GM23338 (cell line): ENCODE data around the gene ZG16B. TPM values are rescaled to one million over a fixed set of nuclear protein-coding genes. Genes with fewer than 3 reads are reported as not detected.

Experiments
- ATAC-seq: fragments of 200-7000 bp; cut with Tn5 transposase; 3 replicates; pipeline ENCODE4 v1.9.1; 2020
- DNase-seq: peaks from one replicate; pipeline ENCODE4 v3.0.0-alpha.2; 2015; ENCODE audit warnings: low spot score
- H2AFZ ChIP-seq: fragments of 200-600 bp; sonication (generic); 2 replicates; pipeline ENCODE4 v1.8.0; 2016; ENCODE audit warnings: antibody characterized with exemption, mild to moderate bottlenecking, moderate library complexity
- H3F3A ChIP-seq: fragments of 200-600 bp; sonication (generic); replicated peaks from 2 replicates; pipeline ENCODE4 v1.8.0; 2017; ENCODE audit warnings: antibody characterized with exemption, mixed run types, low read depth
- H3K27ac ChIP-seq: fragments of 200-600 bp; sonication (generic); 2 replicates; pipeline ENCODE4 v1.6.1; 2016; ENCODE audit warnings: low read depth
- H3K27me3 ChIP-seq: fragments of 200-600 bp; sonication (generic); 2 replicates; pipeline ENCODE4 v1.8.0; 2016; ENCODE audit warnings: mild to moderate bottlenecking, mixed run types, moderate library complexity; ENCODE audit not compliant: insufficient read depth
- H3K36me3 ChIP-seq: fragments of 200-600 bp; sonication (generic); 2 replicates; pipeline ENCODE4 v1.8.0; 2016; ENCODE audit warnings: mild to moderate bottlenecking; ENCODE audit not compliant: insufficient read depth
- H3K4me1 ChIP-seq: fragments of 200-600 bp; sonication (generic); 2 replicates; pipeline ENCODE4 v1.8.0; 2016; ENCODE audit warnings: mild to moderate bottlenecking, moderate library complexity; ENCODE audit not compliant: insufficient read depth
- H3K4me2 ChIP-seq: fragments of 200-600 bp; sonication (generic); 2 replicates; pipeline ENCODE4 v1.7.1; 2017; ENCODE audit warnings: mixed run types
- H3K4me3 ChIP-seq: fragments of 200-600 bp; sonication (generic); 2 replicates; pipeline ENCODE4 v1.6.1; 2016; ENCODE audit warnings: mixed run types
- H3K79me2 ChIP-seq: fragments of 200-600 bp; sonication (generic); replicated peaks from 2 replicates; pipeline ENCODE4 v1.8.0; 2017; ENCODE audit warnings: mild to moderate bottlenecking; ENCODE audit not compliant: insufficient read depth
- H3K9me2 ChIP-seq: fragments of 200-600 bp; sonication (generic); 2 replicates; pipeline ENCODE4 v1.8.0; 2017; ENCODE audit not compliant: insufficient read depth
- H4K20me1 ChIP-seq: fragments of 200-600 bp; sonication (generic); replicated peaks from 2 replicates; pipeline ENCODE4 v1.8.0; 2017; ENCODE audit warnings: mild to moderate bottlenecking; ENCODE audit not compliant: insufficient read depth
- H3K27ac Mint-ChIP-seq: 2 replicates; pipeline ENCODE4 v1.8.0; 2020; ENCODE audit warnings: inconsistent platforms, mild to moderate bottlenecking, moderate library complexity, mixed read lengths
- H3K27me3 Mint-ChIP-seq: 3 replicates; pipeline ENCODE4 v1.8.0; 2022; ENCODE audit warnings: low read depth, mild to moderate bottlenecking, moderate library complexity, mixed read lengths, inconsistent platforms; ENCODE audit not compliant: insufficient read depth, poor library complexity
- H3K36me3 Mint-ChIP-seq: 3 replicates; pipeline ENCODE4 v1.8.0; 2021; ENCODE audit warnings: low read depth, mild to moderate bottlenecking, inconsistent platforms, moderate library complexity, mixed read lengths
- H3K4me1 Mint-ChIP-seq: 3 replicates; pipeline ENCODE4 v1.8.0; 2020; ENCODE audit warnings: mild to moderate bottlenecking, inconsistent platforms, mixed read lengths
- H3K4me3 Mint-ChIP-seq: 3 replicates; pipeline ENCODE4 v1.8.0; 2021; ENCODE audit warnings: moderate library complexity, mild to moderate bottlenecking, inconsistent platforms, mixed read lengths
- H3K9me3 Mint-ChIP-seq: 3 replicates; pipeline ENCODE4 v1.8.0; 2020; ENCODE audit warnings: moderate library complexity, mild to moderate bottlenecking, inconsistent platforms, mixed read lengths
- CREB1 ChIP-seq: fragments of 250-450 bp; sonication (Bioruptor Pico); IDR thresholded peaks from 2 replicates; pipeline ENCODE4 v1.5.0; 2020; ENCODE audit warnings: low read depth, mild to moderate bottlenecking, moderate library complexity
- CTCF ChIP-seq, 2 experiments: fragments of 200-600 bp in 1 of 2; sonication (generic) in 1 of 2; conservative IDR thresholded peaks; 2 replicates each; pipeline versions ENCODE4 v1.5.1 to v1.6.1; 2016 to 2017; ENCODE audit warnings: antibody characterized with exemption in 2 of 2, low read depth in 2 of 2, mild to moderate bottlenecking in 2 of 2, moderate library complexity in 1 of 2
- ETS1 ChIP-seq: IDR thresholded peaks from 2 replicates; pipeline ENCODE4 v1.6.1; 2016; ENCODE audit warnings: antibody characterized with exemption
- EZH2 ChIP-seq: fragments of 200-600 bp; sonication (generic); IDR thresholded peaks from one replicate; pipeline ENCODE4 v1.8.0; 2017; ENCODE audit warnings: antibody characterized with exemption, mild to moderate bottlenecking, low read depth; ENCODE audit not compliant: unreplicated experiment
- EZH2phosphoT487 ChIP-seq: fragments of 200-600 bp; sonication (generic); IDR thresholded peaks from one replicate; pipeline ENCODE4 v1.8.1; 2018; ENCODE audit warnings: antibody characterized with exemption; ENCODE audit not compliant: unreplicated experiment
- JUNB ChIP-seq: IDR thresholded peaks from one replicate; pipeline ENCODE4 v1.6.1; 2016; ENCODE audit warnings: antibody characterized with exemption; ENCODE audit not compliant: unreplicated experiment
- NANOG ChIP-seq: IDR thresholded peaks from 2 replicates; pipeline ENCODE4 v1.6.1; 2016; ENCODE audit warnings: antibody characterized with exemption, borderline replicate concordance
- POLR2AphosphoS5 ChIP-seq: IDR thresholded peaks from 2 replicates; pipeline ENCODE4 v1.6.1; 2016; ENCODE audit warnings: antibody characterized with exemption, low read depth
- REST ChIP-seq: IDR thresholded peaks from one replicate; pipeline ENCODE4 v1.6.1; 2018; ENCODE audit warnings: antibody characterized with exemption; ENCODE audit not compliant: unreplicated experiment
- STAT1 ChIP-seq: IDR thresholded peaks from one replicate; pipeline ENCODE4 v1.6.1; 2016; ENCODE audit warnings: antibody characterized with exemption; ENCODE audit not compliant: unreplicated experiment
- ZNF114 ChIP-seq: fragments of 250-450 bp; sonication (Bioruptor Pico); IDR thresholded peaks from 2 replicates; pipeline ENCODE4 v1.5.0; 2020; ENCODE audit warnings: mild to moderate bottlenecking, moderate library complexity
- ZNF331 ChIP-seq: fragments of 250-450 bp; sonication (Bioruptor Pico); IDR thresholded peaks from 2 replicates; pipeline ENCODE4 v1.5.0; 2020; ENCODE audit warnings: low read depth, mild to moderate bottlenecking, moderate library complexity
- ZNF462 ChIP-seq: fragments of 250-450 bp; sonication (Bioruptor Pico); IDR thresholded peaks from 2 replicates; pipeline ENCODE4 v1.5.0; 2020; ENCODE audit warnings: mild to moderate bottlenecking, moderate library complexity
- polyA plus RNA-seq: library from polyadenylated mRNA; unstranded; fragments of >200 nt; fragmentation: Nextera tagmentation; extraction: Ambion mirVana; gene quantifications from 2 replicates; pipeline ENCODE4 v1.2.1, GENCODE V29; 2016
- total RNA-seq: library from RNA; depleted of rRNA; stranded (reverse); fragments of >200 nt; shearing (Covaris generic); gene quantifications from 2 replicates; pipeline ENCODE4 v1.2.3, GENCODE V29; 2014

The ZG16B gene
- total and polyA plus RNA-seq, 2 experiments from 2014 or later: not detected

GRCh38 chr16:2826591-2827373 lies 3.3 kb upstream of the ZG16B start:
- no peaks in the 10 kb centered on the region for H3K4me1 Mint-ChIP-seq
- no peaks in the 10 kb centered on the region for H3K4me1 ChIP-seq
- ATAC-seq (no peak), DNase-seq (no peak)
- no peaks in the 10 kb centered on the region for H3K36me3 Mint-ChIP-seq
- peaks cover 9% of the 10 kb centered on the region for H3K27me3 Mint-ChIP-seq
- H3K79me2 ChIP-seq: no peaks in the 10 kb centered on the region
- H3K9me2 ChIP-seq: no peaks in the 10 kb centered on the region
- H3K27me3 ChIP-seq: no peaks in the 10 kb centered on the region
- no peak overlapping the region for H3K27ac ChIP-seq
- no peak overlapping the region for H3K4me2 ChIP-seq
- no peaks in the 10 kb centered on the region for H4K20me1 ChIP-seq
- no peaks in the 10 kb centered on the region for H3F3A ChIP-seq
- H2AFZ ChIP-seq: no peak overlapping the region
- no peak overlapping the region for H3K27ac Mint-ChIP-seq
- no peak overlapping the region for H3K4me3 Mint-ChIP-seq
- H3K9me3 Mint-ChIP-seq: no peaks in the 10 kb centered on the region; the same call in 2 of the 3 replicates
- no peaks in the 10 kb centered on the region for H3K36me3 ChIP-seq
- TF ChIP-seq JUNB (no peak), STAT1 (no peak), REST (no peak), POLR2AphosphoS5 (no peak), NANOG (no peak), ZNF114 (CRISPR knock-in tag) (no peak), CREB1 (no peak), ZNF331 (CRISPR knock-in tag) (no peak), ETS1 (no peak), CTCF (conservative IDR thresholded peaks at IDR 0.05; ENCODE audit: low read depth in 2 of 2) (no peak), ZNF462 (CRISPR knock-in tag) (no peak), EZH2phosphoT487 (no peak), EZH2 (no peak)
- H3K4me3 ChIP-seq: no peak overlapping the region
